SK-N-SH treated with all-trans-retinoic acid at 6 μM for 48 hours (cell line): Measurements from ENCODE around the gene PAK4.

Experiments
- ATAC-seq: fragments of 200-7000 bp; cut with Tn5 transposase; 3 replicates; pipeline ENCODE4 v1.9.1; 2020; ENCODE audit warnings: mild to moderate bottlenecking, moderate library complexity
- ARNTL ChIP-seq: fragments of 450-650 bp; formaldehyde crosslinking; IDR thresholded peaks from 2 replicates; pipeline ENCODE4 v1.5.0; 2020; ENCODE audit warnings: low read depth, mild to moderate bottlenecking, moderate library complexity, borderline replicate concordance
- BACH2 ChIP-seq: fragments of 250-450 bp; sonication (Bioruptor Pico); IDR thresholded peaks from 2 replicates; pipeline ENCODE4 v1.9.0; 2021; ENCODE audit warnings: mild to moderate bottlenecking, borderline replicate concordance
- CSDC2 ChIP-seq: fragments of 250-450 bp; sonication (Bioruptor Pico); IDR thresholded peaks from 2 replicates; pipeline ENCODE4 v1.5.0; 2020; ENCODE audit warnings: mild to moderate bottlenecking, moderate library complexity
- ESRRG ChIP-seq: fragments of 250-450 bp; sonication (Bioruptor Pico); IDR thresholded peaks from 2 replicates; pipeline ENCODE4 v1.6.1; 2021; ENCODE audit warnings: mild to moderate bottlenecking
- GLIS3 ChIP-seq: fragments of 250-450 bp; sonication (Bioruptor Pico); IDR thresholded peaks from 2 replicates; pipeline ENCODE4 v1.5.0; 2020; ENCODE audit warnings: mild to moderate bottlenecking, moderate library complexity
- ISL1 ChIP-seq: fragments of 250-450 bp; sonication (Bioruptor Pico); IDR thresholded peaks from 2 replicates; pipeline ENCODE4 v2.1.2; 2022; ENCODE audit warnings: mild to moderate bottlenecking, moderate library complexity
- OSR1 ChIP-seq: fragments of 250-450 bp; sonication (Bioruptor Pico); IDR thresholded peaks from 2 replicates; pipeline ENCODE4 v1.8.0; 2022; ENCODE audit warnings: moderate library complexity, mild to moderate bottlenecking, inconsistent platforms
- PPARA ChIP-seq: fragments of 250-450 bp; sonication (Bioruptor Pico); IDR thresholded peaks from 2 replicates; pipeline ENCODE4 v1.5.0; 2020; ENCODE audit warnings: mild to moderate bottlenecking, borderline replicate concordance
- RARB ChIP-seq: fragments of 250-450 bp; sonication (Bioruptor Pico); IDR thresholded peaks from 2 replicates; pipeline ENCODE4 v1.8.0; 2021; ENCODE audit warnings: mild to moderate bottlenecking, moderate library complexity
- TOX ChIP-seq: fragments of 250-450 bp; sonication (Bioruptor Pico); IDR thresholded peaks from 2 replicates; pipeline ENCODE4 v1.8.0; 2021; ENCODE audit warnings: mild to moderate bottlenecking, moderate library complexity, borderline replicate concordance
- ZC3H10 ChIP-seq: fragments of 250-450 bp; sonication (Bioruptor Pico); IDR thresholded peaks from 2 replicates; pipeline ENCODE4 v1.5.1; 2021; ENCODE audit warnings: mild to moderate bottlenecking, moderate library complexity
- ZFP3 ChIP-seq: fragments of 250-450 bp; sonication (Bioruptor Pico); IDR thresholded peaks from 2 replicates; pipeline ENCODE4 v1.5.0; 2020; ENCODE audit warnings: mild to moderate bottlenecking, moderate library complexity
- ZFP30 ChIP-seq: fragments of 450-650 bp; formaldehyde crosslinking; IDR thresholded peaks from 2 replicates; pipeline ENCODE4 v1.5.0; 2022; ENCODE audit warnings: mild to moderate bottlenecking, moderate library complexity
- ZNF565 ChIP-seq: fragments of 450-650 bp; formaldehyde crosslinking; conservative IDR thresholded peaks from 2 replicates; pipeline ENCODE4 v1.5.0; 2020; ENCODE audit warnings: low read depth, mild to moderate bottlenecking, moderate library complexity
- ZNF70 ChIP-seq: fragments of 450-650 bp; formaldehyde crosslinking; IDR thresholded peaks from 2 replicates; pipeline ENCODE4 v1.5.0; 2020; ENCODE audit warnings: mild to moderate bottlenecking, moderate library complexity
- ZNF8 ChIP-seq: fragments of 450-650 bp; formaldehyde crosslinking; IDR thresholded peaks from 2 replicates; pipeline ENCODE4 v1.5.0; 2020; ENCODE audit warnings: mild to moderate bottlenecking, moderate library complexity
- TF ChIP-seq, protein P1 (sequence below): fragments of 250-450 bp; sonication (Bioruptor Pico); IDR thresholded peaks from 2 replicates; pipeline ENCODE4 v1.5.1; 2020; ENCODE audit warnings: low read depth, mild to moderate bottlenecking, moderate library complexity
- TF ChIP-seq, protein P2 (sequence below): fragments of 250-450 bp; sonication (Bioruptor Pico); IDR thresholded peaks from 2 replicates; pipeline ENCODE4 v1.8.0; 2020; ENCODE audit warnings: mild to moderate bottlenecking, moderate library complexity, borderline replicate concordance
- TF ChIP-seq, protein P3 (sequence below): fragments of 250-450 bp; sonication (Bioruptor Pico); IDR thresholded peaks from 2 replicates; pipeline ENCODE4 v1.8.0; 2021; ENCODE audit warnings: low read depth, mild to moderate bottlenecking, moderate library complexity, borderline replicate concordance
- TF ChIP-seq, protein P4 (sequence below): fragments of 250-450 bp; sonication (Bioruptor Pico); IDR thresholded peaks from 2 replicates; pipeline ENCODE4 v1.5.0; 2020; ENCODE audit warnings: mild to moderate bottlenecking, moderate library complexity
- TF ChIP-seq, protein P5 (sequence below): fragments of 250-450 bp; sonication (Bioruptor Pico); IDR thresholded peaks from 2 replicates; pipeline ENCODE4 v1.5.1; 2021; ENCODE audit warnings: mild to moderate bottlenecking, moderate library complexity

Gene PAK4

DNA sequence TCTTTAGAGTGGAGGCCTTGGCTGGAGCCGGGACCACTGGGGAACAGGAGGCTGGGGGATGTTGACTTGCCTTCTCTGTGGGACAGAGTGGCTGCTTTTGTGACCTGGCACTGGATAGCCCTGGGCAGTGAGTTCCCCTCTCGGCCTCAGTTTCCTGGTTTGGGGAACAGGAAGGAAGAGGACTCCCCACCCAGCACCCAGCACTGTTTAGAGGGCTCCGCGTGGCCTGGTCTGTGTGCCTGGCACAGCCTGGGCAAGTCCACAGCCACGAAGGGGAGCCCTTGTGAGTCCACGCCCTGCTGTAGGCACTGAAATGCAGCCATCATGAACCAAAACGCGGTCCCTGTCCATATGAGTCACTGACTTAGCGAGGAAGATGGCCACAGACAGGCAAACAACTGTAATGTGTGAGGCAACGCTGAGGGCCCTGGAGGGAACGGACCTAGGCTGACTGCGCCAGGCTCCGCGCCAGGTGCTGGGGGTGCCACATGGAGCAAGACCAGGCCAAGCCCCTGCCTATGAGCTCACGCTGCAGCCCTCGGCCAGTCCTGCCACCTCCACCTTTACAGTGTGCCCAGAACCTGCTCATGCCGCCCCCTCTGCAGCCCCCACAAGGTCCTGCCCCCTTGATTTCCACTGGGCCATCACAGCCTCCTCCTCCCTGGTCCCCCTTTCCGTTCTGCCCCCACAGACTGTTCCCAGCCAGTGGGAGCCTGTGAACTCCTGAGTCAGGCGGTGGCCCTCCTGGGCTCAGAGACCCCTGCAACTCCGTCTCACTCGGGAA is 35.5 kb downstream of the PAK4 start:
- ATAC-seq: no peak; the same call in 2 of the 3 replicates
- TF ChIP-seq RARB (CRISPR knock-in tag) (no peak), CSDC2 (no peak), ZC3H10 (CRISPR knock-in tag) (no peak), PPARA (no peak), OSR1 (no peak), BACH2 (CRISPR knock-in tag) (no peak), TOX (CRISPR knock-in tag) (no peak), ZNF70 (CRISPR knock-in tag) (no peak), ISL1 (no peak), GLIS3 (CRISPR knock-in tag) (no peak), ARNTL (CRISPR knock-in tag) (no peak), ESRRG (CRISPR knock-in tag) (no peak), ZNF565 (CRISPR knock-in tag) (no peak), ZNF8 (CRISPR knock-in tag) (no peak), ZFP3 (CRISPR knock-in tag) (no peak)
- TF ChIP-seq, protein P1, sequence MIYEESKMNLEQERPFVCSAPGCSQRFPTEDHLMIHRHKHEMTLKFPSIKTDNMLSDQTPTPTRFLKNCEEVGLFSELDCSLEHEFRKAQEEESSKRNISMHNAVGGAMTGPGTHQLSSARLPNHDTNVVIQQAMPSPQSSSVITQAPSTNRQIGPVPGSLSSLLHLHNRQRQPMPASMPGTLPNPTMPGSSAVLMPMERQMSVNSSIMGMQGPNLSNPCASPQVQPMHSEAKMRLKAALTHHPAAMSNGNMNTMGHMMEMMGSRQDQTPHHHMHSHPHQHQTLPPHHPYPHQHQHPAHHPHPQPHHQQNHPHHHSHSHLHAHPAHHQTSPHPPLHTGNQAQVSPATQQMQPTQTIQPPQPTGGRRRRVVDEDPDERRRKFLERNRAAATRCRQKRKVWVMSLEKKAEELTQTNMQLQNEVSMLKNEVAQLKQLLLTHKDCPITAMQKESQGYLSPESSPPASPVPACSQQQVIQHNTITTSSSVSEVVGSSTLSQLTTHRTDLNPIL: no peak
- TF ChIP-seq, protein P2, sequence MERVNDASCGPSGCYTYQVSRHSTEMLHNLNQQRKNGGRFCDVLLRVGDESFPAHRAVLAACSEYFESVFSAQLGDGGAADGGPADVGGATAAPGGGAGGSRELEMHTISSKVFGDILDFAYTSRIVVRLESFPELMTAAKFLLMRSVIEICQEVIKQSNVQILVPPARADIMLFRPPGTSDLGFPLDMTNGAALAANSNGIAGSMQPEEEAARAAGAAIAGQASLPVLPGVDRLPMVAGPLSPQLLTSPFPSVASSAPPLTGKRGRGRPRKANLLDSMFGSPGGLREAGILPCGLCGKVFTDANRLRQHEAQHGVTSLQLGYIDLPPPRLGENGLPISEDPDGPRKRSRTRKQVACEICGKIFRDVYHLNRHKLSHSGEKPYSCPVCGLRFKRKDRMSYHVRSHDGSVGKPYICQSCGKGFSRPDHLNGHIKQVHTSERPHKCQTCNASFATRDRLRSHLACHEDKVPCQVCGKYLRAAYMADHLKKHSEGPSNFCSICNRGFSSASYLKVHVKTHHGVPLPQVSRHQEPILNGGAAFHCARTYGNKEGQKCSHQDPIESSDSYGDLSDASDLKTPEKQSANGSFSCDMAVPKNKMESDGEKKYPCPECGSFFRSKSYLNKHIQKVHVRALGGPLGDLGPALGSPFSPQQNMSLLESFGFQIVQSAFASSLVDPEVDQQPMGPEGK (CRISPR knock-in tag): no peak
- TF ChIP-seq, protein P3, sequence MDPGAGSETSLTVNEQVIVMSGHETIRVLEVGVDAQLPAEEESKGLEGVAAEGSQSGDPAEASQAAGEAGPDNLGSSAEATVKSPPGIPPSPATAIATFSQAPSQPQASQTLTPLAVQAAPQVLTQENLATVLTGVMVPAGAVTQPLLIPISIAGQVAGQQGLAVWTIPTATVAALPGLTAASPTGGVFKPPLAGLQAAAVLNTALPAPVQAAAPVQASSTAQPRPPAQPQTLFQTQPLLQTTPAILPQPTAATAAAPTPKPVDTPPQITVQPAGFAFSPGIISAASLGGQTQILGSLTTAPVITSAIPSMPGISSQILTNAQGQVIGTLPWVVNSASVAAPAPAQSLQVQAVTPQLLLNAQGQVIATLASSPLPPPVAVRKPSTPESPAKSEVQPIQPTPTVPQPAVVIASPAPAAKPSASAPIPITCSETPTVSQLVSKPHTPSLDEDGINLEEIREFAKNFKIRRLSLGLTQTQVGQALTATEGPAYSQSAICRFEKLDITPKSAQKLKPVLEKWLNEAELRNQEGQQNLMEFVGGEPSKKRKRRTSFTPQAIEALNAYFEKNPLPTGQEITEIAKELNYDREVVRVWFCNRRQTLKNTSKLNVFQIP (CRISPR knock-in tag): no peak
- TF ChIP-seq, protein P4, sequence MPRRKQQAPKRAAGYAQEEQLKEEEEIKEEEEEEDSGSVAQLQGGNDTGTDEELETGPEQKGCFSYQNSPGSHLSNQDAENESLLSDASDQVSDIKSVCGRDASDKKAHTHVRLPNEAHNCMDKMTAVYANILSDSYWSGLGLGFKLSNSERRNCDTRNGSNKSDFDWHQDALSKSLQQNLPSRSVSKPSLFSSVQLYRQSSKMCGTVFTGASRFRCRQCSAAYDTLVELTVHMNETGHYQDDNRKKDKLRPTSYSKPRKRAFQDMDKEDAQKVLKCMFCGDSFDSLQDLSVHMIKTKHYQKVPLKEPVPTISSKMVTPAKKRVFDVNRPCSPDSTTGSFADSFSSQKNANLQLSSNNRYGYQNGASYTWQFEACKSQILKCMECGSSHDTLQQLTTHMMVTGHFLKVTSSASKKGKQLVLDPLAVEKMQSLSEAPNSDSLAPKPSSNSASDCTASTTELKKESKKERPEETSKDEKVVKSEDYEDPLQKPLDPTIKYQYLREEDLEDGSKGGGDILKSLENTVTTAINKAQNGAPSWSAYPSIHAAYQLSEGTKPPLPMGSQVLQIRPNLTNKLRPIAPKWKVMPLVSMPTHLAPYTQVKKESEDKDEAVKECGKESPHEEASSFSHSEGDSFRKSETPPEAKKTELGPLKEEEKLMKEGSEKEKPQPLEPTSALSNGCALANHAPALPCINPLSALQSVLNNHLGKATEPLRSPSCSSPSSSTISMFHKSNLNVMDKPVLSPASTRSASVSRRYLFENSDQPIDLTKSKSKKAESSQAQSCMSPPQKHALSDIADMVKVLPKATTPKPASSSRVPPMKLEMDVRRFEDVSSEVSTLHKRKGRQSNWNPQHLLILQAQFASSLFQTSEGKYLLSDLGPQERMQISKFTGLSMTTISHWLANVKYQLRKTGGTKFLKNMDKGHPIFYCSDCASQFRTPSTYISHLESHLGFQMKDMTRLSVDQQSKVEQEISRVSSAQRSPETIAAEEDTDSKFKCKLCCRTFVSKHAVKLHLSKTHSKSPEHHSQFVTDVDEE (CRISPR knock-in tag): no peak
- TF ChIP-seq, protein P5, sequence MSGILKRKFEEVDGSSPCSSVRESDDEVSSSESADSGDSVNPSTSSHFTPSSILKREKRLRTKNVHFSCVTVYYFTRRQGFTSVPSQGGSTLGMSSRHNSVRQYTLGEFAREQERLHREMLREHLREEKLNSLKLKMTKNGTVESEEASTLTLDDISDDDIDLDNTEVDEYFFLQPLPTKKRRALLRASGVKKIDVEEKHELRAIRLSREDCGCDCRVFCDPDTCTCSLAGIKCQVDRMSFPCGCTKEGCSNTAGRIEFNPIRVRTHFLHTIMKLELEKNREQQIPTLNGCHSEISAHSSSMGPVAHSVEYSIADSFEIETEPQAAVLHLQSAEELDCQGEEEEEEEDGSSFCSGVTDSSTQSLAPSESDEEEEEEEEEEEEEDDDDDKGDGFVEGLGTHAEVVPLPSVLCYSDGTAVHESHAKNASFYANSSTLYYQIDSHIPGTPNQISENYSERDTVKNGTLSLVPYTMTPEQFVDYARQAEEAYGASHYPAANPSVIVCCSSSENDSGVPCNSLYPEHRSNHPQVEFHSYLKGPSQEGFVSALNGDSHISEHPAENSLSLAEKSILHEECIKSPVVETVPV (CRISPR knock-in tag): no peak

DNA sequence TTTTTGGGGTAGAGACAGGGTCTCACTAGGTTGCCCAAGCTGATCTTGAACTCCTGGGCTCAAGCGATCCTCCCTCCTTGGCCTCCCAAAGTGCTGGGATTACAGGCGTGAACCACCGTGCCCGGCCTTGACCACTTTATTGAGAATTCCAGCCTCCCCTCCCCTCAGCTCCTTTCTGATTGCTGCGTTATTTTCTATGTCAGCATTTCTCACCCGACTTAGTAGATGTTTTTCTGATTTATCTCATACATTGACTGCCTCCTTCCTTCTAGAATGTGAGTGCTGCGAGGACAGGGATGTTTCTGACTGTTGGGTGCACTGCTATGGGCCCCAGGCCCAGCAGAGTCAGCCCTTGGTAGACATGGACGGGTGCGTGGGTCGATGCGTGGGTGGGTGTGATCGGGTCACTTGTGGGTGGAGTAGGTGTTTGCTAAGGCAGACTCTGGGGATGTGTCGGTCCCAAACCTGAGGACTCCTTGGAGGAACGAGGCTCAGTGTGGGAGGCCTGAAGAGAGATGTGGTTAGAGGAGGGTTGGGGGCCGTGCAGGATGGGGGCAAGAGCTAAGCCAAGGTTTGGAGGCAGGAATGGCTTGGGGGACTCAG is 37.0 kb downstream of the PAK4 start:
- no peak for ATAC-seq
- TF ChIP-seq ZFP30 (CRISPR knock-in tag) (no peak), OSR1 (no peak), PPARA (no peak), BACH2 (CRISPR knock-in tag) (no peak), ZNF565 (CRISPR knock-in tag) (no peak), ARNTL (CRISPR knock-in tag) (no peak), ZNF8 (CRISPR knock-in tag) (no peak), CSDC2 (no peak), TOX (CRISPR knock-in tag) (no peak), ISL1 (no peak), ZFP3 (CRISPR knock-in tag) (no peak), ESRRG (CRISPR knock-in tag) (no peak), GLIS3 (CRISPR knock-in tag) (no peak)
- TF ChIP-seq, protein P1: no peak
- TF ChIP-seq, protein P5 (CRISPR knock-in tag): no peak
- TF ChIP-seq, protein P2 (CRISPR knock-in tag): no peak
